Retina (tissue), 1 donor: ENCODE results near the gene TERF2IP.
A peak's percentile ranks its signal among the peaks of the same experiment; 100 is the strongest.

Source experiments
- DNase-seq: peaks from one replicate; pipeline ENCODE4 v3.0.0-alpha.2; 2016

Gene TERF2IP

DNA sequence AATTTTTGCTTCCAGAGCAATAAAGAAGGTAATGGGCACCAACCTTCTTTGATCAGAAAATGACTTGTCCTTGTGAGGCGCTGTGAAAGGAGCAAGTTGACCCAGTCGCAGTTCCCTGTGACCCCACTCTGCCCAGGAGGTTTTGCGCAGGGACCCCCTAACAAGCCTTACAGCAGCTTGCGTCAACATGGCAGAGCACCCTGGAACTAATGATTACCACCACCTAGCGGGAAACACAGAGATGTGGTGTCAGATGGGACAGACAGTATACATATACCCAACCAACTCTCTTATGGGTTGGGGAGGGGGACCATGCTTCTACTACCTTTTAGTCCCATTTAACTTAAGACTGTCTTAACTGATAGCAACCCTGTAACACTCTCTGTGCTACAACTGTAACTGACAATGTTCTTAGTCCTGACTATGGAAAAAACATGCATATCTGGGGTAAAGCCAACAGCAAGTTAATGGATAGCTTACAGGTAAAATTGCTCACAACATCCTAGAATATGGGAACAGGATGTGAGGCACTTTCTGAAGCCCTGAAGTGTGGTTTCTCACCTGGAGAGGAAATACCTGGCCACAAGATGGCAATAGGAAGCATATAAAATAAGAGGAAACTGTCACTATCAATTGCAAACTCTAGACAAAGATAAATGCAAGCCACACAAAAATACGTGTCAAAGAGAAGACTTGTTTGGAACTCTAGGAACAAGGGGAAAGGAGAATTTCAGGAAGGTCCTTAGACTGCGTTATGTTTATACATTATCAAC, 3.1 kb upstream of the TERF2IP start:
- no peak for DNase-seq

DNA sequence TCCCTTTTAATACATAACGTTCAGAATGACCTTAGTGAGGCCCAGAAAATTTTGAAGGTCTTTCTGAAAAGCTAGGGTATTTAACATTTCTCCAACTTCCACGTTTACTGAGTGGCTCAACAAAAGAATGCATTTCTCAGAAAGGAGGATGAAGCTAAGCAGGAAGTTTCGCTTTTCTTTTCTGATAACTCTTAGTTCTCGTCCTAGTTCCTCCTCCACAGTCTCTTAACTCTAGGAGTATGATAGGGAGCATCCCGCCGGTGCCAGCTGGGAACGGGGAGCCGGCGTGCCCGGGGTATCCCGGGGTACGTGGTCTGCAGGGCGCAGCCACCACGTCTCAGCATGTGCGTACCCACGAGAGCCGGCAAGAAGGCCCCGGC, 471 bp upstream of the TERF2IP start:
- no peak for DNase-seq

DNA sequence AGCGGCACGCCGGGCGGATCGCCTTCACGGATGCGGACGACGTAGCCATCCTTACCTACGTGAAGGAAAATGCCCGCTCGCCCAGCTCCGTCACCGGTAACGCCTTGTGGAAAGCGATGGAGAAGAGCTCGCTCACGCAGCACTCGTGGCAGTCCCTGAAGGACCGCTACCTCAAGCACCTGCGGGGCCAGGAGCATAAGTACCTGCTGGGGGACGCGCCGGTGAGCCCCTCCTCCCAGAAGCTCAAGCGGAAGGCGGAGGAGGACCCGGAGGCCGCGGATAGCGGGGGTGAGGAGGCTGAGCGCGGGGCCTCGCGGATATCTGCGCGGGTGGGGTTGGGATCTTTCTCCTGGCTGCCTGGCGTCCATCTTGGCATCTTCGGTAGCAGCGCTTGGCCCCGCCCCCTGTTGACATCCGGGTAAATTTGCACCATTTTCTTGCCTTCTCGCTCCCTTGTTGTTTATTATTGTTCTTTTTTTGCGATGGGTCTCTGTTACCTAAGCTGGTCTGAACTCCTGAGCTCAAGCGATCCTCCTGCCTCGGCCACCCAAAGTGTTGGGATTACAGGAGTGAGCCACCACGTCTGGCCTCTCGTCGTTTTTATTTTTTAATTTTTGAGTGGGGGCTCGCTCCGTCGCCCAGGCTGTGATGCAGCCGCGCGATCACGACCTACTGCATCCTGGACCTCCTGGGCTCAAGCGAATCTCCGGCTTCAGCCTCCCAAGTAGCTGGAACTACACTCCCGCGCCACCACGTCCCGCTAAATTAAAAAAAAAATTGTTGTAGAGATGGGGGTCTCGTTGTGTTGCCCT, 898 bp downstream of the TERF2IP start:
- peak; percentile 96 for DNase-seq

DNA sequence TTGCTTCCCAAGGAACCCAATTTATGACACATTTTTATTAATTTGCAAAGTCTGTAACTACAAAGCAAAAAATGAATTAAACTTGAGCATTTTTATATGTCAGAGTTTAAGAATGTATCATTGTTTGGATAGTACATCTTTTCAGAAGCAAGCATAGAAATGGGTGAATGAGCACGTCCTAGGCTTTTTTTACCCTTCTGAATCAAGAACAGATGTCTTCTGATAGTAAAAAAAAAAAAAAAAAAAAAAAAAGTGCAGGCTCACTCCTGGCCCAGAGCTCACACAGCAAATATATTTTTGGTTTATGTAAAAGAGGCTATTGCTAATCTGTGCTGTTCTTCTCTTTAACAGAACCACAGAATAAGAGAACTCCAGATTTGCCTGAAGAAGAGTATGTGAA, 6.3 kb downstream of the TERF2IP start:
- DNase-seq: no peak

DNA sequence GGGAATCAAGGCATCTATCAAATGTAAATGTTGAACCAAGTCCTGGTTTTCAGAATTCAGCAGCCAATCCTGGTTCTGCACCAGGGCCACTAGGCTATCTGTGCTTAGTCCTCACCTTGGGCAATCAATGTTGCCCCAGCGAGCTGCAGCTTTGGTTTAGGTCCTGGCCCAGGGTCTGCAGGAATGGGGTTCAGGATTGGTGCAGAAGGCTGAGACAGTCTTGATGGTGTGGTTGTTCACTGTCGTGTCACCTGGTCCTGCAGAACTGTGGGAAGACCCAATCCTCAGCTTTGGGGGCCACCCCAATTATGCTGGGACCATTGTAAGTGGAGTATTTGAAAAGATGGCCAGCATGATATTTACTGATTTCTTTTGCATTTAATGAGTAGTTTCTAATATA, 10.6 kb downstream of the TERF2IP start:
- no peak for DNase-seq

DNA sequence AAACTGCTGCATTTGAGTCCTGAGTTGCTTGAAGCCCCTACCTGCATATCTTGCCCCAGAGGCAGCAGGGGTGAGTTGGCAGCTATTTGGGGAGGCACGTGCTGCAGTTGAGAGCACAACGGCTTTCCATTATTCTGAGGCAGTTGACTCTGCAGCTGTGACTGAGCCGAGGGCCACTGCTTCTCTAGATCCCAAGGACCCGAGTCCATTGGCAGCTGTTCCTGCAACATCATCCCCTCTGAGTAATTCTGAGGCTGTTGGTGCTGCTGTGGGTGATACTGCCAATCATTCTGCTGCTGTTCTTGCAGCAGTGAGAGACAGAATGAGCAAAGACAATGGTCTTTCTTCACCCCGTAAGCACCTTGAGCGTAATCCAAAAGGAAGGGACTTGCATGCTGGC, 12.7 kb downstream of the TERF2IP start:
- no peak for DNase-seq

DNA sequence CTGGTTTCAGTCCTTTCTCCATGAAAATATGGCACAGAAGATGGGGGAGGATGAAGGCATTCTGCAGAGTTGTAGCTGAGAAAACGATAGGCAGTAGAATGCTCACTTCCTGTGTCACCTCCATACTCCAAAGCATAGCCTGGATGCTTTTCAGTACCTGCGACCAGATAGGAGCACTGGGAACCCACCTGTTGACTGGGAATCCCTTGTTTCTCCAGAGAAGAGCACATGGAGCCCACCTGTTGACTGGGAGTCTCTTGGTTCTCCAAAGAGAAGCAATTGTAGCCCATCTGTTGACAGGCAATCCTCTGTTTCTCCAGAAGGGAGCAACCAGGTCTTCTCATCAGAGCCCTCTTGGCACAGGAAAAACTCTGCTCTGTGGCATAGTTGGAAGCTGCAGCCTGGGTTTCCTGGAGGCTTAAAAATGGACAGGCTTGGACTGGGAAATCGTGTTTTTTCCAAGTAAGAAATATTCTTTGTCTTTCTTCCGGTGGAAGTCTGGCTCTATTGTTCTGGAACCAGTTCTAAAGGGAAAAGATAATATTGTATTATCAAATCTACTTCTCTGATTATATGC, 13.2 kb downstream of the TERF2IP start:
- DNase-seq: no peak

DNA sequence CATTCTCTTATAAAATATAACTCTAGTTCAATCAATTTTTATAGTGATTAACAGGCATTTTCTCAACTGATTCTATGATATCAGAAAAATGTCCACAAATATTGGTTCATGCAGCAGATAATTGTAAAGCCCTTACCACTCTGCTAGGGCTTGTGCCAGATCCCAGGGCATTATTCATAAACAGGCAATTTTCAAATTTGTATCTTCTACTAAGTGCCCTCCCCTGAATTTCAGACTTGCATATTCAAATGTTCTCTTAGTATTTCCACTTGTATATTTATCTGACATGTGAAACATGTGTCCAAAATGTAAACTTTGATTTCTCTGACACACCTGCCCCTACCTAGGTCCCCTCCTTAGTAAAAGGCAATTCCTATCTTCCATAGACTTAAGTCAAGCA, 19.9 kb downstream of the TERF2IP start:
- DNase-seq: no peak

DNA sequence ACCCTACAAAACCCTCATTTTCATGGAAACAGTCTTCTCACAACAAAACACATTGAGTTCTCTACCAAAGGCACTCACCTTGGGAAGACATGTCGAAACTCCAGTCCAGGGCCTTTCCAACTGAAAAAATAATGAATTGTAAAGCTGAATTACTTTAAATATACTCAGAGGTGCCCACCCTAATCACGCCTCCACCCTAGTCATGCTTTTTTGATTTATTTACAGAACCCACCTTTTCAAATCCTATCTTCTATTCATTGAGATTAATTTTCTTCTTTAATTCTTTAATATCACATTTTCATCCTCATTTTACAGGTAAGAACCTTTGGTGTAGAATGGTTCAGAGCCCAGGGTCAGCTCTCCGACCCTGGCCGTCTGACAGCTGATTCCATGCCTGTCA, 29.3 kb downstream of the TERF2IP start, which contains the start of gene CPHXL2:
Gene CPHXL2 (minus strand): TSS at position 101 of the 400 bp plus-strand sequence. CDS start 10 bp downstream, at position 91.
- no peak for DNase-seq

DNA sequence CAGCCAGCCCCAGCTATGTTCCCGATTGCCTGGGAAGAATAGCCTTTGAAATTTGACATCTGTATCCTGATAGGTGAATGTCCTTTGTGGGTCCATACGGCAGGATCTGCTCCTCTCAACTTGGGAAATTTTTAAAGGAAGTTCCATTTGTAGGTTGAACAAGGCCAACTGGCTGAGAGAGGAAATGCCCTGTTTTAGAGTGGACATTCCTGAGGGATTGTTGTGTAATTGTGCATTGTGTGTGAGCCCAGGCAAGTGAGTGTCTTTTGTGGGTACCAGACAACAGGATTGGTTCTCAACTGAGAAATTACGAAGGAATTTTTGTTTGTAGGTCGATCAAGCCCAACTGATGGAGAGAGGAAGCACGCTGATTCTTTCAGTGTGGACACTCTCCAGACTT, 31.8 kb downstream of the TERF2IP start:
- no peak for DNase-seq

DNA sequence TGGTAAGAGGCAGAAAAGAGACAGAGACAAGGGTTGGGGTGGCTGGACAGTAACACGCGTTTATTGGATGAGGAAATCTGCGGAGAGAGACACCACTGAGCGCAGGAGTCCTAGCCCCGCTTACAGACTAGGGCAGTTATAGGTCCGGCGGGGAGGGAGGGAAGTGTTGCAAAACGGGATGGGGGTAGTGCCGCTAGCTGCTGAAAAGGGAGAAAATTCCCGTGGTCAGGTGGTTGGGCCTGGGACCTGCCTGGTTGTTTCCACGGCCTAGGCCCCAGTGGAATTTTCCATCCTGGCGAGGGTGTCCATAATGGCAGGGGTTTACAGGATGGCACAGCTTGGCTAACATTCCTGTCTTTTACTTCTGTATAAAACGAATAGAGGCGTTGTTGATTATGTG, 34.7 kb downstream of the TERF2IP start:
- no peak for DNase-seq

DNA sequence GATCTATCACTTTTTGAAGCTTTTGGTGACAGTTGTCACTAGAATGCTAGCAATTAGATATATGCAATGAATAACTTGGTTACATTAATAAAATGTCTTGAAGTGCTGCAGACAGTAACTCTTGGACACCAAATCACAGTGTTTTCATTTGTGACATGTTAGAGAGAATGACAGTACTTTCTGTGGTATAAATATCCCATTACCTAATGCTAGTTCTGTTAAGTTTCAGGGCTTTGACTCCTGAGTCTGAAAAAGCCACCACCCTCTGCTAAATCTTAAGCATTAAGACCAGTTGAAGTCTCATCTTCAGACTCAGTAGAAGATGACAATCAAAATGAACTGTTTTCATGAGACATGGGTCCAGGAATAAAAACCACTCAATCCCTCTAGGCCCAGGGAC, 39.8 kb downstream of the TERF2IP start:
- DNase-seq: no peak

DNA sequence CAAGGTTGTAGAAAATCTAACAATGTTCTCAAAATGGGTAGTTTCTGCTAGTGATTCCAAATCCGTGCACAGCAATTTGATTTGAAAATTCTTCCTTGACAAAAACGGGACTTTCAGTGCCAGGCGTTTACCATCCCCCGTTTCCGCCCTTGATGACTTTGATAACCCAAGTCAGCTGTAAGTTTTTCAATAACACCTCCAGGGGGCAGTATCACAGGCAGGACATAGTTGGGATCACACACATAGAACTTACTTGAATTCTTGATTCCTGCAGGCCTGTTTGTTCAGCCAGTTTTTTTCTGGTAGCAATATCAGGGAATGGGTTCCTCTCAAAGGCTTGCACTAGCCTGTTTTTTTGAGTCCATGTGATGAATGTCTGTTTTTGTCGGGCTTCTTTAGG, 48.1 kb downstream of the TERF2IP start:
- no peak for DNase-seq

DNA sequence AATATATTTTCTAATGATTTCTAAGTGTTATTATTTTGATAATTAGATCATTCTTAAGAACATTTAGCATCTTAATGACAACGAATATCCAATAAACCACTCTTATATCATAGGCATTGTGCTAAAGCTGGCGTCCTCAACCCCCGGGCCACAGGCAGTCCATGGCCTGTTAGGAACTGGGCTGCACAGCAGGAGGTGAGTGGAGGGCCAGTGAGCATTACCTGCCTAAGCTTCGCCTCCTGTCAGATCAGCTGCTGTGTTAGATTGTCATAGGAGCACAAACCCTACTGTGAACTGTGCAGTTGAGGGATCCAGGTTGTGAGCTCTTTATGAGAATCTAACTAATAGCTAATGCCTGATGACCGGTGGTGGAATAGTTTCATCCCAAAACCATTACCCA, 50.0 kb downstream of the TERF2IP start:
- DNase-seq: no peak

DNA sequence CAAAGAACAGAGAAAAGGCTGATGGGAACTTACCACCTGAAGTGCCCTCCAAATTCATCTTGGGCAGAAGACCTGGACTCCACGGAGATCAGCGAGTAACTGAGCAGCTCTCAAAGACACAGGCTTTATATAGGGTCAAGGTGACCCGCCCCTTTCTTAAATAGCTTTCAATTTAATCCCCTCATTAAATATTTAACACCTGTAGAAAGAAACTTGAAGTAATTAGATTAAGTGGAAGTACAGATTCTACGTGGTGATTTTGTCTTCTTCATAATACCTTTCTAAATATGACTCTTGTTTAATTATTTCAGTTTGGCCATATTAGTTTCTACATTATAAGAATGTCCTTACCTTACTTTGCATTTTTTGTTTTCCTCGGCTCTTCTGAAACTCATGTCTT, 53.8 kb downstream of the TERF2IP start, which contains the start of gene DUXB:
Gene DUXB (minus strand): TSS at position 101 of the 400 bp plus-strand sequence. CDS start 43 bp downstream, at position 58.
- no peak for DNase-seq

DNA sequence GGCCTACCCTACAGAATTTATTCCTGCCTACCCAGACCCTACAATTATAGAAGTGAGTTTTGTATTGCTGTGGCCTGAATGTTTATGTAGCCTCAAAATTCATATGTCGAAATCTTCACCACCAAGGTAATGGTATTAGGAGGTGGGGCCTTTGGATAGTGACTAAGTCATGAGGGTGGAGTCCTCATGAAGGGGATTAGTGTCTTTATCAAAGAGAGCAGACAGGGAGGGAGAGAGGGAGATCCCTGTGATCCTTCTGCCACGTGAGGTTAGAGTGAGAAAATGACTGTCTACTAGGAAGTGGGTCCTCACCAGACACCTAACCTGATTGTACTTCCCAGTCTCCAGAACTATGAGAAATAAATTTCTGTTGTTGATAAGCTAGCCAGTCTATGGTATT, 54.7 kb downstream of the TERF2IP start:
- DNase-seq: no peak

DNA sequence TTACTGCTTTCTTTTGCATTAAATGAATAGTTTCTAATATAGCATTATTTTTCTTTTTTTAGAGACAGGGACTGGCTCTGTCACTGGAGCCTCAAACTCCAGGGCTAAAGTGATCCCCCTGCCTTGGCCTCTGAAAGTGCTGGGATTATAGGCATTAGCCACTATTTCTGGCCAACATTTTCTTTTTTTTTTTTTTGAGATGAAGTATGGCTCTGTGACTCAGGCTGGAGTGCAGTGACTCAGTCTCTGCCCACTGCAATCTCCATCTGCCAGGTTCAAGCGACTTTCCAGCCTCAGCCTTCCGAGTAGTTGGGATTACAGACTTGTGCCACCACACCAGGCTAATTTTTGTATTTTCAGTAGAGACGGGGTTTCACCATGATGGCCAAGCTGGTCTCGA, 55.7 kb downstream of the TERF2IP start:
- DNase-seq: no peak
